ENCODE data around the gene BRIP1. TPM values are rescaled to one million over a fixed set of nuclear protein-coding genes. Genes with fewer than 3 reads are reported as not detected.

BRIP1 gene
- total RNA-seq, 2 donors from 2014 or later, result 24.2 to 25.5 TPM

- 82 to 100% methylated on average over 1 to 2 of the region's 3 CpGs for WGBS, 2 experiments (ENCODE audit: insufficient coverage in 1 of 2, insufficient read length in 1 of 2)
These were observed 5.8 kb upstream of the BRIP1 start for GRCh38 chr17:61869138-61869537.

GRCh38 chr17:61868074-61868473 is 4.7 kb upstream of the BRIP1 start:
- Mint-ChIP-seq H3K9me3 (no peaks in the 10 kb centered on the region), H3K4me1 (peaks cover 8% of the 10 kb centered on the region), H3K27ac (no peak overlapping the region), H3K27me3 (ENCODE audit: insufficient read depth) (no peaks in the 10 kb centered on the region), H3K4me3 (no peak overlapping the region), H3K36me3 (ENCODE audit: low read depth) (peaks cover 27% of the 10 kb centered on the region)
- Histone ChIP-seq H3K27me3 (ENCODE audit: control insufficient read depth, insufficient read depth, low read length, poor library complexity, severe bottlenecking) (no peaks in the 10 kb centered on the region), H3K9me3 (ENCODE audit: control insufficient read depth, low read length) (no peaks in the 10 kb centered on the region), H3K9ac (ENCODE audit: extremely low read depth, low read length, poor library complexity, severe bottlenecking) (no peak overlapping the region), H3K36me3 (ENCODE audit: control insufficient read depth, insufficient read depth, low read length) (peaks cover 38% of the 10 kb centered on the region), H3K4me1 (ENCODE audit: control insufficient read depth, insufficient read depth, low read length) (no peaks in the 10 kb centered on the region), H3K27ac (ENCODE audit: low read depth, low read length) (no peak overlapping the region), H3K4me3 (ENCODE audit: low read length) (no peak overlapping the region)
- WGBS, 2 experiments (ENCODE audit: insufficient coverage in 1 of 2, insufficient read length in 1 of 2), result 89 to 100% methylated on average over 1 of the region's 2 CpGs
- no peak for DNase-seq
- TF ChIP-seq CTCF (conservative IDR thresholded peaks at IDR 0.05), result no peak

More at GRCh38 chr17:61869138-61869537, 5.8 kb upstream of the BRIP1 start:
- Histone ChIP-seq H3K4me3 (ENCODE audit: low read length) (no peak overlapping the region), H3K9ac (ENCODE audit: extremely low read depth, low read length, poor library complexity, severe bottlenecking) (no peak overlapping the region), H3K9me3 (ENCODE audit: control insufficient read depth, low read length) (no peaks in the 10 kb centered on the region), H3K27ac (ENCODE audit: low read depth, low read length) (no peak overlapping the region), H3K27me3 (ENCODE audit: control insufficient read depth, insufficient read depth, low read length, poor library complexity, severe bottlenecking) (no peaks in the 10 kb centered on the region), H3K4me1 (ENCODE audit: control insufficient read depth, insufficient read depth, low read length) (no peaks in the 10 kb centered on the region), H3K36me3 (ENCODE audit: control insufficient read depth, insufficient read depth, low read length) (peaks cover 44% of the 10 kb centered on the region)
- Mint-ChIP-seq H3K9me3 (no peaks in the 10 kb centered on the region), H3K27ac (no peak overlapping the region), H3K27me3 (ENCODE audit: insufficient read depth) (no peaks in the 10 kb centered on the region), H3K36me3 (ENCODE audit: low read depth) (peaks cover 34% of the 10 kb centered on the region), H3K4me3 (no peak overlapping the region), H3K4me1 (peaks cover 6% of the 10 kb centered on the region)
- TF ChIP-seq CTCF (conservative IDR thresholded peaks at IDR 0.05), result no peak
- no peak for DNase-seq

- Histone ChIP-seq H3K27ac (ENCODE audit: low read depth, low read length) (no peak overlapping the region), H3K36me3 (ENCODE audit: control insufficient read depth, insufficient read depth, low read length) (peaks cover 36% of the 10 kb centered on the region), H3K4me1 (ENCODE audit: control insufficient read depth, insufficient read depth, low read length) (no peaks in the 10 kb centered on the region), H3K9me3 (ENCODE audit: control insufficient read depth, low read length) (no peaks in the 10 kb centered on the region), H3K4me3 (ENCODE audit: low read length) (no peak overlapping the region), H3K9ac (ENCODE audit: extremely low read depth, low read length, poor library complexity, severe bottlenecking) (no peak overlapping the region), H3K27me3 (ENCODE audit: control insufficient read depth, insufficient read depth, low read length, poor library complexity, severe bottlenecking) (no peaks in the 10 kb centered on the region)
- Mint-ChIP-seq H3K27ac (no peak overlapping the region), H3K4me1 (peaks cover 15% of the 10 kb centered on the region), H3K27me3 (ENCODE audit: insufficient read depth) (no peaks in the 10 kb centered on the region), H3K9me3 (no peaks in the 10 kb centered on the region), H3K36me3 (ENCODE audit: low read depth) (peaks cover 25% of the 10 kb centered on the region), H3K4me3 (no peak overlapping the region)
- no peak for DNase-seq
- no peak for TF ChIP-seq CTCF (conservative IDR thresholded peaks at IDR 0.05)
These were observed 3.7 kb upstream of the BRIP1 start for GRCh38 chr17:61867033-61867432.
